HG02763 (cell line): ENCODE measurements around the gene ENPP4.
A peak's percentile ranks its signal among the peaks of the same experiment; 100 is the strongest.
"Not testable (repeated sequence)": the region's sequence is repeated elsewhere in the genome, so short reads cannot be mapped to it uniquely, and the experiment has no call there.

Experiments used
- ATAC-seq: cut with Tn5 transposase; IDR thresholded peaks from one replicate; pipeline ENCODE4 v1.9.1; 2021; ENCODE audit warnings: mild to moderate bottlenecking, moderate library complexity; ENCODE audit not compliant: unreplicated experiment

ENPP4 gene

DNA sequence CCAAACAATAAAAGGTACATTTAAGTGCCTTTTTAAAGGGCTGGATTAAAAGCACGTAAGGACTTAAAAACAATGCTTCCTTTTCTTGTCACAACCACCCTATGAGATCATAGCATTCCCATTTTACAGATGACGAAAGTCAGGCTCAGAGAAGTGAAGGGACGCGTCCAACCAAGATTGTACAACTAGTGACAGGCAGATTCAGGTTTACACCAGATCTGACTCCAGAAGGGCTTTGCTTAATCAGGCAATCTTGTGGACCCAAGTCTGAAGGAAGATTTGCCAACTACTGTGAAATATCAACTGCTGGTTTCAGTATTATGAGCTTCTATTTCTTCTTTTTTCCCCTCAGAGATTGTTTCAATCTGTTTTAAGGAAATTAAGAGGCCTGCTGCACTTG is 877 bp downstream of the ENPP4 start:
- ATAC-seq = no peak

DNA sequence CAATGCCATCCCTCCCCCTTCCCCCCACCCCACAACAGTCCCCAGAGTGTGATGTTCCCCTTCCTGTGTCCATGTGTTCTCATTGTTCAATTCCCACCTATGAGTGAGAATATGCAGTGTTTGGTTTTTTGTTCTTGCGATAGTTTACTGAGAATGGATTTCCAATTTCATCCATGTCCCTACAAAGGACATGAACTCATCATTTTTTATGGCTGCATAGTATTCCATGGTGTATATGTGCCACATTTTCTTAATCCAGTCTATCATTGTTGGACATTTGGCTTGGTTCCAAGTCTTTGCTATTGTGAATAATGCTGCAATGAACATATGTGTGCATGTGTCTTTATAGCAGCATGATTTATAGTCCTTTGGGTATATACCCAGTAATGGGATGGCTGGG is 1.5 kb downstream of the ENPP4 start:
- ATAC-seq = not testable (repeated sequence)

DNA sequence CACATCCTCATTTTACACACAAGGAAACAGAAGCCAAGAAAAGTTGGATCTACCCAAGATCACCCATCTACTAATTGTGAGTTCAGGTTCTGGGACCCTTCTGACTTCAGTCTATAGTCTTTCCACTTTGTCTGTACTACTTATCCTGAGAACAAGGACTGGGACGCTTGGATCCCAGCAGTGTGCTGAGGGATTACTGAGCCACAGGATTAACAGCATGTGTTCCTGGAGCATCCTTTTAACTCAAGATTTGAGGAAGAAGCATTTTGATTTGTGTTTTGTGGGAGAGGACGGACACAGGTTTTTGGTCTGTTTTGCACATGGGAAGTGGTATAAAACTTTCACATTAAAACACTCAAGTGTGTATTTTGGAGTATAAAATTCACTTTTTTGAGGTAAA is 4.4 kb downstream of the ENPP4 start:
- ATAC-seq = no peak

DNA sequence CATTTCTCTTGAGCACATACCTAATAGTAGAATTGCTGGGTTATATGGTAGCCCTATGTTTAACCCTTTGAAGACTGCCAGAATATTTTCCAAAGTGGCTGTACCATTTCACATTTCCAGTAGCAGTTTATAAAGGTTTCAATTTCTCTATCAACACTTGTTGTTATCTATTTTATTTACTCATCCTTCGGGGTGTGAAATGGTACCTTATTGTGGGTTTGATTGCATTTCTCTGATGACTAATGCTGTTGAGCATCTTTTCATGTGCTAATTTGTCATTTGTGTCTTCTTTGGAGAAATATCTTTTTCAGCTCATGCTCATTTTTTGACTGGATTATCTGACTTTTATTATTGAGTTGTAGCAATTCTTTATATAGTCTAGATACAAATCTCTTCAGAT is 5.4 kb downstream of the ENPP4 start:
- no peak for ATAC-seq

DNA sequence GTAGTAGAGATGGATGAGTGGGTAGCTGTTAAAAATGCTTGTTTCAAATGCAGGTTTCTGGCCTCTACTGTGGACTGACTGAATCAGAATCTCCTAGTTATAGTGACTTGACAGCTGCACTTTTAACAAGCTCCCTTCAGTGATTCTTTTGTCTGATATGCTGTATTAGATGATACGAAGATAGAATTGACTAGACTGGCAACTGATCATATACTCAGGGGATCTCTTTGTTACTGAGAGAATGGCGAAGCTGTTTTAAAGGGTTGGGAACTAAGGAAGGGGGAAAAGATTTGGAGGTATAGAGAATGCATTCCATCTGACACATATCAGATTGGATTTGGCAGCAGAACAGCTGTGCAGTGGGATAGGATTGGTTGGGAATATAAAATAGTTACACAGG is 7.0 kb downstream of the ENPP4 start:
- no peak for ATAC-seq

DNA sequence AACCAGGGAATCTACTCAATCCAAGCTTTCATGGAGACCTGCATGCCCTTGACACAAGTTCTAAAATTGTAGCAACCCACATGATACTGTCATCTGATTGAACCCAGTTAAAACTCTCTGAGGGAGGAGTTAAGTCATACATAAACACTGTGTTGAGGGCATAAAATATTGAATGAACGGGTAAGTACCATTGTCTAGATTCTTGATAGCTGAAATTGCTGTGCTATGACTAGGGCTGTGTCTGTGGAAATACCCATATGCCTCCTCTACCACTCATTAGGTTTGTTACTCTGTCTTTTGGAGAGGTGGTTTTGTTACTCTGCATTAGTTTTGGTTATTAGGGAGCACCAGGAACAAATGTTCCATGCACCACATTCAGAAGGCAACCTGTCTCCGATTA is 7.6 kb downstream of the ENPP4 start:
- ATAC-seq = peak; percentile 35

DNA sequence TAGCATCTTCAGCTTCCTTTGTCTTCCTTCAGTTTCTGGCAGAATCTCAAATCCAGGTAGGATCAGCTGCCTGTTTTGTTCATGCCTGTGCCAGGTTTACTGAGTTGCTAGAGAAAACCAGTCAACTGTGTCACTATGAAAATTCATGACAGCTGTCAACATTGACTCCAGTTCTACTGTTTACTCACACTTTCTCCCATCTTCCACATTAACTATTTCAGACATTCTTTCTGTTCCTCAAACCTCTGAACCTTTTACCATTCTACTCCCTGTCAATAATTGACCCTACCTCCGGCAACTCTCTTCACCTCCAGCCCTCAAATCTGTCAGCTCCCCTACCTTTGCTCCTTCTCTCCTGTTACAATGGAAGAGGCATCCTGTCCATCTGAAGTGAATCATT is 8.5 kb downstream of the ENPP4 start:
- ATAC-seq = peak; percentile 85

DNA sequence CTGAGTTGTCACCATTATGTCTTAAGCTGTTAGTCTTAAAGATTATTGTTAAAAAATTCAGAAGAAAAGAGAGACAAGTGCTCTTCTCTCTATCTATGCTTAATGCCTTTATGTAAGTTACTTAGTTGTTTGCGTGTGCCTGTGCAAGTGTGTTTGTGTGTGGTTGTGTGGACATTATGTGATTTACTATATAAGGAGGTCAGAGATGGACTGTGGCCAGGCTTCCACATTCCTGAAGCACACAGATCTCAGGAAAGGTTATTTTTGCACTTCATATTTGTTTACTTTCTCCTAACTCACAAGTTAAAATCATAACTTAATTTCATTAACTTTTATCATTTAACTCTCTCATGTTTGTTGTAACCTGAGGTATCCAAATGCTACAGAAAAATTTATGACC is 14.5 kb downstream of the ENPP4 start:
- no peak for ATAC-seq

DNA sequence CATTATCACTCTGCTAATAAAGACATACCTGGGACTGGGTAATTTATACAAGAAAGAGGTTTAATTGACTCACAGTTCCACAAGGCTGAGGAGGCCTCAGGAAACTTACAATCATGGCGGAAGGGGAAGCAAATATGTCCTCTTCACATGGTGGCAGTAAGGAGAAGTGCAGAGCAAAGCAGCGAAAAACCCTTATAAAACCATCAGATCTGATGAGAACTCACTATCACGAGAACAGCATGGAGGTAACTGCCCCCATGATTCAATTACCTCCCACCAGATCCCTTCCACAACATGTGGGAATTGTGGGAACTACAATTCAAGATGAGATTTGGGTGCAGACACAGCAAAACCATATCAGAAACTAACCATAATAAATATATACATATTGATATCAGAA is 19.3 kb downstream of the ENPP4 start:
- not testable (repeated sequence) for ATAC-seq

DNA sequence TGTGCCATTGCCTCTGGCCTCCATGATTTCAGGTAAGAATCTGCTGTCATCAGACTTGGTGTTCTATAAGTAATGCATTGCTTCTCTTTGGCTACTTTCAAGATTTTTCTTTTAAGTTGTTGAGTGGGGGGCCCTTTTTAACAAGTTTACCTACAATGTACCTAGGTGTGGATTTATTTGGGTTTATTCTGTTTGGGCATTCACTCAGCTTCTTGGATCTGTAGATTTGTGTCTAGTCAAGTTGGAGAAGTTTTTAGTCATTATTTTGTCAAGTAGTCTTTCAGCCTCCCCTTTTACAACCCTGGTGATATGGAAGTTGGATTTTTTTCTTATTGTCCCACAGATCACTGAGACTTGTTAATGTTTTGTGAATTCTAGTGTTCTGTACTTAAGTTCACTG is 26.9 kb downstream of the ENPP4 start:
- ATAC-seq = no peak

DNA sequence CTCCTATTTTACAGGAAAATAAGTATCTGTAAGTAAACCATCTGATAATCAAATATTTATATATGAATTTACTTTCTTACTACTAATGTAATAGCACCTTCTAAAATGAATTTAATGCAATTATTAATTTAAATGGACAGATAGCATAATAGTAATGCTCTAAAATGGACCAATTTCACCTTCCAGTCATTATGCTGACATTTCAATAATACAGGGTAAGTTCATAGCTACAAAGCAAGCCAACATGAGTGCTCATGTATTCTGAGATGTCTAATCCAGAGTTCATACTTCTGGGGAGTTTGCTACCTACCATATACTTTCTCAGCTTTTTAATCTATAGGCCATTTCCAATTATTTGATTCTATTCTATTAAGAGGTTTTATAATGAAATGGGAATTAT is 29.4 kb downstream of the ENPP4 start:
- ATAC-seq = no peak

DNA sequence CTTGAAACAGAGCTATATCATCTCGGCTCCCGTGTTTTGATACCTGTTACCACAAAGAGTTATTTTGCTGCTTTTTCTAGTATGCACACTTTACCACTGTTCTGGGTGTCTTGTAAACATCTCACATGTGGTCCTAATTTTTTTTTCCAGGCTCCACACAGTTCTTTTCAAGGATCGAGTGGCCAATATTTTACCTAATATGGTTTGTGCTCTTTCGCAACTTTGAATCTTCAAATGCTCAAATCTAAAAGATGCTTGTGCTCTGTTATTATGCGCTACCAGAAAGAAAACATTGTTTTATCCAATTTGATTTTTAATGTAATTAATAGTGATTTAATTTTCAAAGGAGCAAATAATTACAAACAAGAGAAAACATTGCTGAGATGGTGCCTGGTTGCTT is 30.3 kb downstream of the ENPP4 start:
- no peak for ATAC-seq

DNA sequence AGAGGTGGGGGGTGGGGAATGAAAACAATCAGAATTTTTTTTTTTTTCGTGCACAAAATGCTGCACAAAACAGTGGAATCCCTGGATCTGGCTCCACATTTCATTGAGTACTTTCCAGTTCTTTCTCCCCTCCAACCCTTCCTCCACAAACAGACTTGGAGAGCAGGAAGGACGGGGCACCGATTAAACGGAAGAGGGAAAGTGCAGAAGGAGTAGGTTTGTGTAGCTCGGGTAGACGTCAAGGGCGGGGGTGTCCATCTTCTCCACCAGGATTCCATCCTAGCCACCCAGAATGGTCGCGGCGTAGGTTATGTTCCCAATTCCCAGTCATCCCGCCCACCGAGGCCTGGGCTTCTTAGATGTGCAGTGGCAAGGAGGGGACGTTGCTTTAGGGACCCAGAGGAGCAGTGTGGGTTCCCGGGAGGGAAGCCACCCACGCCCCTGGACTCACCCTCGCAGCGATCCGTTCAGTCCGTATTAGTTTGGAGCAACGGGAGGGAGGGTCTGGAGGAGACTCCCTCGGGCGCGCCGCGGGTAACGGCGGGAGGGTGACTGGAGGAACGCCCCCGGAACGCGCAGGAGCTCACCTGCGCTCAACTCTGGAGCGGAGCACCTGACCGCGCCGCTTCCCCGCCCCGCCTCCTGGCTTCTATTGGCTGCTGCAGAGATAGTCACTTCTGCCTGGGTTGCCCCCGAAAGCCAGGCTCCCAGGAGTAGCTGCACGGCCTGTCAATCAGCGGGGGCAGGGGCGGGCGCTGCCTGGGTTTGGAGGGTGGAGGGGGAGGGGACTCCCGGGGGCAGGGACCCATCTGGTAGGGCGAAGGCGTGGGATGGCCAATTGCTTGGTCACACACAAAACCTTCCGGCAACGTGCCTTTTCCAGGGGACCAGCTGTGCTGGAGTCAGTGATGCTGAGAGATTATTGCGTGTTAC is 40.8 kb downstream of the ENPP4 start, which contains the start of gene ENPP5:
Gene ENPP5 (minus strand): TSS at position 624 of the 933 bp plus-strand sequence. CDS start 2,718 bp downstream, outside the sequence.
- peak; percentile 92 for ATAC-seq

DNA sequence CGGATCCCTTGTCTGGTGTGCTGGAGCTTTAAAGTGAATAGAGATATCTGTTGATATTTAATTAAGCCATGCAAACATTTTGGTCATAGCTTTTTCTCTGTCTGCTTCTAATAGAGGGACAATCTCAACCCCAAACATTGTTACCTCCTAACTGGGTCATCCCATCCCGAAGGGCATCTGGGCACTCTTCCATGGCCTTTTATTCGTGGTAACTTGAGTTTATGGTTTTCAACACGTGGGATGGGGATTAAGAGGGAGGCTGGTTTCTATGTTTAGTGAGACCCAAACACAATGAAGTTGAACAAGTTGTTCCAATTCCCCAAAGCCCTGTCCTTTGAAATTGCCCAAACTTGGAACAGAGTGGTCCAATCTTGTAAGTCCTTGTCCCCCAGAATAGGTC is 42.4 kb downstream of the ENPP4 start:
- ATAC-seq = no peak

DNA sequence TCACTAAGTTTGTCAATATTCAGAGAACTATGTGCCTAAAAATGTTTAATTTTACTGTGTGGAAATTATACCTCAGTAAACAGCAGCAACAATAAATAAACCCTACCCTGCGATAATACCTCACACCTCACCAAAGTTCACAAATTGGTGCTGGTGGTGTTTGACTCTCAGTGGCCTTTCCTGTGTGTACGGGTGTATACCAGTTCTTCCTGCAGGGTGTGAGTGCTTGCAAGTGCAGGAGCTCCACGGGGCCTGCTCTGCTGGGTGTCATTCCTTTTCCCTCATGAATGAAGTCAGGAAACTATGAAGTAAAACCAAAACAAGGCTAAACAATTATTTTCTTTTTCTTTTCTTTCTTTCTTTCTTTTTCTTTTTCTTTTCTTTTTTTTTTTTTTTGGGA is 45.1 kb downstream of the ENPP4 start:
- ATAC-seq = no peak

DNA sequence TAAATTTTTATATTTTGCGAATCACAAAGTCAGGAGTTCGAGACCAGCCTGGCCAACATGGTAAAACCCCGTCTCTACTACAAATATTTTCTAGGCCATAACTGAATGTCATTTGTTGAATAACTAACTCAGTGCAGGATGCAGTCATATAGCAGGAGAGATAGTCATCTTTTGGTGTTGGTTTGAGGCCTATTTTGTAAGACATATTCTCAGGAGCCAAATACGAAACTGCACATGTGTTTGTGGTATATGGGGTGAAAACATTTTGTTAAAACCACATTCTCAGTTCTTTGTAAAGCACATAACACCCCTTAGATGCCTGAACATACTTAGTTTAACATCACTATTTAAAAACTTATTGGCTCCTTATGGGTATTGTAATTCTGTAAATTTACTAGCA is 45.7 kb downstream of the ENPP4 start:
- peak; percentile 62 for ATAC-seq

DNA sequence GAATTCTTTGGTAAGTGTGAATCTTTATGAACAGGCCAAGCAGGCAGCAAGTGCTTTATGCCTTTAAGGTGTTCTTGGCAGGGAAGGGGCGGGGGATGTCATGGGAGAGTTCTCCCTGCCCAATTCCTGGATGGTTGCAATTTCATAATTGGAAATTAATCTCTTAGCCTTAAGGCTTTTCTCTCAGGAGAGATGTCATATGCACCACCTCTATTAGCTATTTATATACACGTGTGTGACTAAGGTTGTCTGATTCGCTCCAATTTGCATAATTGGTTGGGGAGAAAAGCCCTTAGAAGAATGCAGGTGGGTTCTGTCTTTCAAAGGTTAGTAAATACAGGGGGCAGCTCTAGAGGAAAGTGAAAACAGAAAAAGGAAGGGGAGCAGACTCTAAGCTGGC is 46.2 kb downstream of the ENPP4 start:
- ATAC-seq = peak; percentile 57

DNA sequence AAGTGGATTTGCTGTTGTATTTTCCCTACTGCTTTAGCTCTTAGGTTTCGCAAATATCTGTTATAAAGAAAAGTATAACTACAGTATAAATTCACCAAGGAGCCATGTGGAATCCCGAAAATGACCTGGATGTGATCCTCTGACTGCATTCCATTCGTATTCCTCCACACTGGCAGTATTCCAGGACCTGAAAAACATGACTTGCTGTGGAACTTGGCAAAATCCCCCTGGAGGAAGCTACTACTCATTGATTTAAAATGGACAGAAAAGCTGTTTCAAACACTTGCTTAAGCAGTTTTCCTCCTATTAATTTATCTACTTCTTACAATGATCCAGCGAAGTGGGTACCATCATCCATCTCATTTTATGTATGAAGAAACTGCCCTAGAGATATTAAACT is 54.3 kb downstream of the ENPP4 start:
- ATAC-seq = no peak

DNA sequence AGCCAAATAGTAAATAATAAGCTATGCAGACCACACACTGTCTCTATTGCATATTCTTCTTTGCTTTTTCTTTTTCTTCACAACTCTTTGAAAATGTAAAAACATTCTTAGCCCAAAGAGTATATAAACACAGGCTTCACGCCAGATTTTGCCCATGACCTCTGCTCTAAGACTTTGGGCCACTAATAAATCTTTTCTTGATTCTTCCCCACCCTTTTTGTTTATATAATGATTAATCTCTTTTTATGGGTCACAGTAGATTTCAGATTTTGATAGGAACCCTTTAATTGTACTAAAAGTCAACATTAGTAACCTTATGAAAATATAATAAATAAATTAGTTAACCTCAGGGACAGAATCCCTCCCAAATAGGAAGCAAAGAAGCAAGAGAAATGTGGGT is 56.8 kb downstream of the ENPP4 start:
- ATAC-seq = no peak

DNA sequence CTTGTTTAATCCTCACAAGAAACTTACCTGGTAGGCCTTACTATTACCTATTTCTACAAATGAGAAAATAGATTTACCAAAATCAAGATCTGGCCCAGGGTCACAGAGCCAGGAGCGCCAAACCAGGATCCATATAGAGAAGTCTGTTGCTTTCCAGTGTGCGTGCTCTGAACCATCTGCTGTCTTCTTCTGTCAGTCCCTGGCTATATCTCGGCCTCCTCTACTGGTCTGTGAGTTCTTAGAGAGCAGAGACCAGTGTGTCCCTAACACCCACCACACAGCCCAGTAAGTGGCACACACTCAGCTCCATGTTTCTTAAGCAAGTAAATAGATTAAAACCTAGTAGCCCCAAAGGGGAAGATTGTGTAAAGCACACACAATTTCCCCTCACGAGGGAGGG is 59.9 kb downstream of the ENPP4 start:
- no peak for ATAC-seq

DNA sequence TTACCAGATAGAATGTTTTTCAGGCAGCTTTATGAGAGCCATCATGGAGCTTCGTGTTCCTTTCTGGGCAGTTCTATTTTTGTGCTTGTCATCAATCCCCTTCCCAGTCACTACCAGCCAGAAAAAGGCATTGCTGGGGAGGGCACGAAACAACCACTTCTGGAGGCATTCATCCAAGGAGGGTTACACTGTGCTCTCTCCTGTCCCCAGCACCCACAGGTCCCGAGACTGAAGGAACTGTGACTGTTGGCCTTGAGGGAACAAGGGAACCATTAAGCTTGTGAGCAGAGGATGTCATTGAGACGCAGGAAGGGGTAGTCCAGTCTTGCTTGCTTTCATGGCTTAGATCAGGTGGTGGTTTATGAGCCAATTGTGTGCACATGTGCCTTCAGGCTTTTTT is 61.1 kb downstream of the ENPP4 start:
- no peak for ATAC-seq

DNA sequence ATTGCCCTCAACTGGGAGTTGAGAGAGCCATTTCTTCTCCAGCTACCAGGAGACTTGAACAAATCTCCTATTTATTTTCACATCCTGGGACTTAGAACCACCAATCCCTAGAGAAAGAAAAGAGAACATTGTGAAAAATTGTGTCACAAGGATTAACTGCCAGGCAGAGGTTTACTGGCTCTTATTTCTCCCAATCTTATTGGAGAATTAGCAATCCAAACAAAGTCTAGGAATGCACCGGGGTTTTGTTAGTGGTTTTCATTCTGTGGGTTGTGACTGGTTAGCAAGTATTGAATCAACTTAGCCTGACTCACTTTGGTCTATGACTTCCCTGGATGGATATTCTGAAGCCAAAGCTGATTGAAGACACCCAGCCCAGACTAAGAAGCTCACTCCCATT is 62.2 kb downstream of the ENPP4 start:
- ATAC-seq = no peak
